HCT116 (cell line): ENCODE data around the gene BSND. TPM values are rescaled to one million over a fixed set of nuclear protein-coding genes. Genes with fewer than 3 reads are reported as not detected.

ENCODE experiments used
- ATAC-seq: fragments of 200-7000 bp; cut with Tn5 transposase; 2 replicates; pipeline ENCODE4 v1.9.1; 2020; ENCODE audit warnings: mild to moderate bottlenecking, moderate library complexity
- BruUV-seq: library from RNA; stranded (reverse); fragments of 400-500 nt; replicated peaks from 2 replicates; lab custom pipeline; 2021; lab: Mats Ljungman, UMichigan
- CTCF ChIA-PET: fragments of 300-600 bp; sonication (Branson Sonifier 250); formaldehyde crosslinking; loops from one replicate; lab custom pipeline; 2021; ENCODE audit warnings: antibody characterized with exemption; lab: Charles Lee
- POLR2A ChIA-PET: fragments of 300-600, 350-600 bp; sonication (Branson Sonifier 250); formaldehyde crosslinking; loops from one replicate; lab custom pipeline; 2021; ENCODE audit warnings: antibody characterized with exemption; lab: Charles Lee
- RAD21 ChIA-PET, 2 experiments: fragments of 300-600 bp; sonication (Branson Sonifier 250); formaldehyde crosslinking; loops; one replicate each; lab custom pipeline; 2023; ENCODE audit warnings: low total read pairs in 2 of 2; ENCODE audit not compliant: uncharacterized antibody in 2 of 2, unreplicated experiment in 2 of 2, low non-redundant PET in 1 of 2; lab: Charles Lee
- DNase-seq: peaks from one replicate; pipeline ENCODE4 v3.0.0-alpha.2; 2010; ENCODE audit warnings: low read depth, low spot score
- H2AFZ ChIP-seq: fragments of 200-600 bp; shearing (Covaris generic), sonication (generic); 2 replicates; pipeline ENCODE4 v1.6.1; 2017; ENCODE audit warnings: low read depth, mixed run types, mixed read lengths, antibody characterized with exemption, low read length; ENCODE audit not compliant: poor library complexity, severe bottlenecking
- H3K27ac ChIP-seq: 2 replicates; pipeline ENCODE4 v1.5.1; 2012; ENCODE audit warnings: low read depth, low read length
- H3K27me3 ChIP-seq: fragments of 200-600 bp; sonication (generic); 2 replicates; pipeline ENCODE4 v1.6.1; 2016; ENCODE audit warnings: mixed run types, low read length, mixed read lengths; ENCODE audit not compliant: insufficient read depth
- H3K36me3 ChIP-seq, 2 experiments: fragments of 200-500 bp in 1 of 2; fragments of 200-600 bp in 1 of 2; sonication (Bioruptor generic) in 1 of 2; sonication (generic) in 1 of 2; 2 replicates each; pipeline versions ENCODE4 v1.5.1 to v1.6.1; 2014 to 2016; ENCODE audit warnings: low read length in 2 of 2, inconsistent platforms in 1 of 2, mixed read lengths in 1 of 2, mixed run types in 1 of 2; ENCODE audit not compliant: insufficient read depth in 2 of 2, control insufficient read depth in 1 of 2
- H3K4me1 ChIP-seq, 2 experiments: fragments of 200-600 bp in 1 of 2; sonication (generic) in 1 of 2; 2 replicates each; pipeline versions ENCODE4 v1.5.1 to v1.6.1; 2012 to 2017; ENCODE audit warnings: low read length in 2 of 2, inconsistent platforms in 1 of 2, mild to moderate bottlenecking in 1 of 2, mixed read lengths in 1 of 2, mixed run types in 1 of 2, moderate library complexity in 1 of 2; ENCODE audit not compliant: insufficient read depth in 2 of 2, control insufficient read depth in 1 of 2
- H3K4me2 ChIP-seq: fragments of 200-600 bp; sonication (generic); 2 replicates; pipeline ENCODE4 v1.6.1; 2017; ENCODE audit warnings: mixed run types, low read length, mixed read lengths
- H3K4me3 ChIP-seq, 2 experiments: fragments of 200-600 bp in 1 of 2; sonication (generic) in 1 of 2; replicated peaks in 1 of 2; 2 replicates each; pipeline ENCODE4 v1.5.1; 2011 to 2016; ENCODE audit warnings: low read length in 2 of 2, control low read depth in 1 of 2, low read depth in 1 of 2, mild to moderate bottlenecking in 1 of 2, mixed read lengths in 1 of 2, mixed run types in 1 of 2
- H3K79me2 ChIP-seq: fragments of 200-600 bp; sonication (generic); 2 replicates; pipeline ENCODE4 v1.6.1; 2017; ENCODE audit warnings: mild to moderate bottlenecking, mixed run types, low read length, moderate library complexity, mixed read lengths; ENCODE audit not compliant: insufficient read depth
- H3K9ac ChIP-seq: fragments of 200-600 bp; sonication (generic); 2 replicates; pipeline ENCODE4 v1.6.1; 2016; ENCODE audit warnings: low read length, mixed read lengths
- H3K9me2 ChIP-seq: fragments of 200-600 bp; sonication (generic), shearing (Covaris generic); 2 replicates; pipeline ENCODE4 v1.6.1; 2017; ENCODE audit warnings: mixed run types, mild to moderate bottlenecking, moderate library complexity; ENCODE audit not compliant: insufficient read depth
- H3K9me3 ChIP-seq, 2 experiments: fragments of 200-500 bp in 1 of 2; fragments of 200-600 bp in 1 of 2; sonication (Bioruptor generic) in 1 of 2; sonication (generic) in 1 of 2; 2 replicates each; pipeline ENCODE4 v1.6.1; 2014 to 2017; ENCODE audit warnings: low read length in 2 of 2, mixed read lengths in 2 of 2, inconsistent platforms in 1 of 2, low read depth in 1 of 2, mild to moderate bottlenecking in 1 of 2, mixed run types in 1 of 2, moderate library complexity in 1 of 2; ENCODE audit not compliant: control insufficient read depth in 1 of 2, insufficient read depth in 1 of 2
- H4K20me1 ChIP-seq: fragments of 200-600 bp; sonication (generic), shearing (Covaris generic); 2 replicates; pipeline ENCODE4 v1.6.1; 2017; ENCODE audit warnings: mixed run types, mild to moderate bottlenecking, moderate library complexity; ENCODE audit not compliant: insufficient read depth
- EGR1 ChIP-seq: IDR thresholded peaks from 2 replicates; pipeline ENCODE4 v1.6.1; 2012; ENCODE audit warnings: low read depth
- ELF1 ChIP-seq: IDR thresholded peaks from 2 replicates; pipeline ENCODE4 v1.6.1; 2012; ENCODE audit warnings: low read depth, borderline replicate concordance
- EZH2phosphoT487 ChIP-seq: fragments of 200-600 bp; IDR thresholded peaks from 2 replicates; pipeline ENCODE4 v1.6.1; 2018; ENCODE audit warnings: antibody characterized with exemption, borderline replicate concordance
- FOSL1 ChIP-seq: IDR thresholded peaks from 2 replicates; pipeline ENCODE4 v1.6.1; 2012; ENCODE audit warnings: low read depth
- JUND ChIP-seq: IDR thresholded peaks from 2 replicates; pipeline ENCODE4 v1.6.1; 2012
- POLR2A ChIP-seq: IDR thresholded peaks from 2 replicates; pipeline ENCODE4 v1.7.0; 2011; ENCODE audit warnings: borderline replicate concordance; ENCODE audit not compliant: insufficient read depth, insufficient read length; ENCODE audit errors: extremely low read depth
- SIN3A ChIP-seq: IDR thresholded peaks from 2 replicates; pipeline ENCODE4 v1.6.1; 2012; ENCODE audit warnings: low read depth
- SRF ChIP-seq: IDR thresholded peaks from 2 replicates; pipeline ENCODE4 v1.6.1; 2012; ENCODE audit warnings: low read depth
- YY1 ChIP-seq: IDR thresholded peaks from 2 replicates; pipeline ENCODE4 v1.6.1; 2011; ENCODE audit warnings: low read length, low read depth, moderate library complexity, mild to moderate bottlenecking; ENCODE audit not compliant: insufficient replicate concordance; ENCODE audit errors: extremely low read depth
- ZFX ChIP-seq: fragments of 450-650 bp; IDR thresholded peaks from 2 replicates; pipeline ENCODE4 v1.6.1; 2017
- ZNF274 ChIP-seq: fragments of 200-500 bp; sonication (Bioruptor generic); IDR thresholded peaks from 2 replicates; pipeline ENCODE4 v1.6.1; 2014; ENCODE audit warnings: mild to moderate bottlenecking, low read depth, low read length, inconsistent platforms
- intact Hi-C: fragments of 100-400 bp; cut with micrococcal nuclease; formaldehyde crosslinking; loops from 2 replicates; pipeline ENCODE4 v1.10.0; 2022
- total RNA-seq: library from RNA; stranded (reverse); gene quantifications from one replicate; pipeline ENCODE4 v1.2.1, GENCODE V29; 2021; ENCODE audit not compliant: unreplicated experiment
- TF ChIP-seq, protein P1 (sequence below), 3 experiments: fragments of 200-600 bp in 1 of 3; sonication (generic) in 1 of 3; IDR thresholded peaks in 2 of 3; conservative IDR thresholded peaks in 1 of 3; 2 replicates each; pipeline ENCODE4 v1.5.1; 2012 to 2017; ENCODE audit warnings: low read depth in 2 of 3, low read length in 2 of 3, antibody characterized with exemption in 1 of 3, borderline replicate concordance in 1 of 3, control low read depth in 1 of 3, mild to moderate bottlenecking in 1 of 3, mixed read lengths in 1 of 3, mixed run types in 1 of 3, moderate library complexity in 1 of 3; ENCODE audit not compliant: insufficient read depth in 1 of 3

The BSND gene
- total RNA-seq, 1 experiment from 2014 or later: not detected

DNA sequence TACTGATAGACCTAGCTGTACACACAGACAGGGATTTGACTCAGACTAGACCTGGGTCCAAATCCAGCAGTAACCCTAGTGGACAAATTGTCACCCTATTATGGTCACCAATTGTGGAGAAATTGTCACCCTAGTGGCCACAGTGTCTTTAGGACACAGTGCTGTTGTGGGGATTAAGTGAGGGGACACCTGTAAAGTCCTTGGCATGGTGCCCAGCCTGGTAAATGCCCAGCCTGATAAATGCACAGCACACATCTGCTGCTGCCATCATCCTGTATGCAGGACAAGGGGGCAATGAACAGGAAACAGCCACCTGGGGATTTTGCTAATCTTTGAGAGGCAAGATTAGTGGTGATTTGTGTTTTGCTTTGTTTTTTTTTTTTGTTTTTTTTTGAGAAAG is 16.0 kb upstream of the BSND start:
- H3K36me3 ChIP-seq: no peaks in the 10 kb centered on the region
- ATAC-seq: no peak
- BruUV-seq: no TSS peak
- no peak overlapping the region for H2AFZ ChIP-seq
- intact Hi-C loops: no loop called here
- no peak overlapping the region for H3K4me2 ChIP-seq
- no peaks in the 10 kb centered on the region for H3K27me3 ChIP-seq
- H3K27ac ChIP-seq: no peak overlapping the region
- H3K9me2 ChIP-seq: no peaks in the 10 kb centered on the region
- TF ChIP-seq SIN3A: no peak
- TF ChIP-seq, protein P1, sequence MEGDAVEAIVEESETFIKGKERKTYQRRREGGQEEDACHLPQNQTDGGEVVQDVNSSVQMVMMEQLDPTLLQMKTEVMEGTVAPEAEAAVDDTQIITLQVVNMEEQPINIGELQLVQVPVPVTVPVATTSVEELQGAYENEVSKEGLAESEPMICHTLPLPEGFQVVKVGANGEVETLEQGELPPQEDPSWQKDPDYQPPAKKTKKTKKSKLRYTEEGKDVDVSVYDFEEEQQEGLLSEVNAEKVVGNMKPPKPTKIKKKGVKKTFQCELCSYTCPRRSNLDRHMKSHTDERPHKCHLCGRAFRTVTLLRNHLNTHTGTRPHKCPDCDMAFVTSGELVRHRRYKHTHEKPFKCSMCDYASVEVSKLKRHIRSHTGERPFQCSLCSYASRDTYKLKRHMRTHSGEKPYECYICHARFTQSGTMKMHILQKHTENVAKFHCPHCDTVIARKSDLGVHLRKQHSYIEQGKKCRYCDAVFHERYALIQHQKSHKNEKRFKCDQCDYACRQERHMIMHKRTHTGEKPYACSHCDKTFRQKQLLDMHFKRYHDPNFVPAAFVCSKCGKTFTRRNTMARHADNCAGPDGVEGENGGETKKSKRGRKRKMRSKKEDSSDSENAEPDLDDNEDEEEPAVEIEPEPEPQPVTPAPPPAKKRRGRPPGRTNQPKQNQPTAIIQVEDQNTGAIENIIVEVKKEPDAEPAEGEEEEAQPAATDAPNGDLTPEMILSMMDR (IDR thresholded peaks at IDR 0.05 in 2 of 3, conservative IDR thresholded peaks at IDR 0.05 in 1 of 3; ENCODE audit: borderline replicate concordance in 1 of 3, insufficient read depth in 1 of 3, low read depth in 2 of 3, low read length in 2 of 3): peak; percentile 27 to 47 (median 39); a peak in 4 of 6 replicates
- no peak for TF ChIP-seq ELF1
- TF ChIP-seq JUND: no peak
- peak; percentile 28 for DNase-seq
- H3K9me3 ChIP-seq: no peaks in the 10 kb centered on the region
- H3K4me3 ChIP-seq: no peak overlapping the region
- ChIA-PET RAD21 (no interaction called here), CTCF (interaction anchor here (1.0 kb wide), 1 partner anchor 38 kb away, joined by 4 read pairs; no protein-coding TSS in a partner anchor), POLR2A (no interaction called here)
- no peak overlapping the region for H3K9ac ChIP-seq
- no peaks in the 10 kb centered on the region for H3K79me2 ChIP-seq
- no peaks in the 10 kb centered on the region for H4K20me1 ChIP-seq
- H3K4me1 ChIP-seq: peaks cover 0 to 22% of the 10 kb centered on the region in 2 experiments; a peak in 2 of 4 replicates

DNA sequence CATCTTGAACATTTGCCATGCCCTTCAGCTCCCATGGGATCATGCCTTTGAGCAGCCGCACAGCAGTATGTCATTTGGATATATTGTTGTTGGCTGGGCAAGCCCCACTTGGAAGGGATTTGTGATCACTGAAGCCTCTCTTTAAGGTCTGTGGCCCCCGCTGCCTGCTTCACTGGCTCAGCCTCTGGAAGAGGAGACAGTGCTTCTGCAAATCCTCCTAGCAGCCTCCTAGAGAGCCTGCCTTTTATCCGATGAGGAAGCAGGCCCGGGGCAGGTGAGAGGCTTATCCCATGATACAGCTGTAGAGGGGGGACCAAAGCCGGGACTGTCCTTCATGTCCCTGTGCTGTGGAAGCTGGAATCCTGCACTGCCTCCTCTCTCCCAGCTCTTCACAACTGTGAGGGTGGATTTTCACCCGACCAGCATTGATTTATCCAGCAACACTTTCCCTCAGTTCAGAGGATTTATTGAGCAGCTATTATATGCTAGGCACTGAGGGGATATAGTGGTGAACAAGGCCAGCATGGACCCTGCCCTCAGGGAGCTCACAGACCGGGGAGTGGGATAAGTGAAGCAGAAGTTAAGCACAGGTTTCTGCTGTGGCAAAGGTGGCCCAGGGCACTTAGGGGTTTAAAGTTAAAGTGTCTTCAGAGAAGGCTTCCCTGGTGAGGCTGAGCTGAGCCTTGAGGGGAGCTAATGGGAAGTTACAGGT is 14.4 kb upstream of the BSND start:
- ATAC-seq (no peak), DNase-seq (no peak)
- no peaks in the 10 kb centered on the region for H3K9me2 ChIP-seq
- no peaks in the 10 kb centered on the region for H3K9me3 ChIP-seq
- ChIA-PET CTCF (interaction anchor here (0.9 to 1.3 kb wide), 2 partner anchors 34 to 39 kb away, joined by 3 to 4 read pairs; no protein-coding TSS in a partner anchor), POLR2A (no interaction called here), RAD21 (no interaction called here)
- no peaks in the 10 kb centered on the region for H4K20me1 ChIP-seq
- no peak overlapping the region for H3K27ac ChIP-seq
- no peak overlapping the region for H2AFZ ChIP-seq
- H3K79me2 ChIP-seq: no peaks in the 10 kb centered on the region
- no peaks in the 10 kb centered on the region for H3K27me3 ChIP-seq
- peaks cover 0 to 16% of the 10 kb centered on the region in 2 experiments; a peak in 2 of 4 replicates for H3K4me1 ChIP-seq
- intact Hi-C loops: no loop called here
- no peak overlapping the region for H3K9ac ChIP-seq
- H3K4me3 ChIP-seq: no peak overlapping the region
- no TSS peak for BruUV-seq
- H3K4me2 ChIP-seq: no peak overlapping the region
- H3K36me3 ChIP-seq: no peaks in the 10 kb centered on the region
- TF ChIP-seq EZH2phosphoT487 (no peak), SRF (no peak), ZNF274 (no peak), ELF1 (no peak), YY1 (no peak), POLR2A (no peak), FOSL1 (no peak), EGR1 (no peak), ZFX (no peak), JUND (no peak)
- TF ChIP-seq, protein P1 (IDR thresholded peaks at IDR 0.05 in 2 of 3, conservative IDR thresholded peaks at IDR 0.05 in 1 of 3; ENCODE audit: borderline replicate concordance in 1 of 3, insufficient read depth in 1 of 3, low read depth in 2 of 3, low read length in 2 of 3): no peak
